ENCODE results near the gene RCAN2. TPM values are rescaled to one million over a fixed set of nuclear protein-coding genes. Genes with fewer than 3 reads are reported as not detected.

RCAN2 gene
- total RNA-seq: 10 to 100 TPM in 3 of 9 donors, 1 to 10 TPM in 6; 2.3 to 14.4 (median 7.2) TPM
- 10 to 100 TPM in 1 of 3 donors, 1 to 10 TPM in 2; 4.5 to 10.7 (median 5.3) TPM for polyA plus RNA-seq
- long read RNA-seq, donor 1, partial matches to known transcripts: 0 of 1 reads
- long read RNA-seq, donor 1, other reads (novel, unspliced or antisense): 0 of 1 reads
- long read RNA-seq, donor 2: 0 reads
- long read RNA-seq, donor 3, partial matches to known transcripts: 0 of 1 reads
- long read RNA-seq, donor 3, other reads (novel, unspliced or antisense): 0 of 1 reads
- long read RNA-seq, donor 4, partial matches to known transcripts: 0 of 3 reads
- long read RNA-seq, donor 4, other reads (novel, unspliced or antisense): 1 of 3 reads
- long read RNA-seq, donor 5, partial matches to known transcripts: 0 of 3 reads
- long read RNA-seq, donor 5, other reads (novel, unspliced or antisense): 1 of 3 reads
- long read RNA-seq, donor 6, partial matches to known transcripts: 2 of 5 reads
- long read RNA-seq, donor 6, other reads (novel, unspliced or antisense): 1 of 5 reads
- long read RNA-seq, donor 7: 0 reads
- long read RNA-seq, donor 8: 0 reads
- long read RNA-seq, donor 9: 0 reads
- long read RNA-seq, donor 10: 0 reads

- WGBS, 4 donors: 0 to 7% (median 0%) methylated on average over 3 to 51 of the region's 51 CpGs
- peaks cover 6 to 9% of the 10 kb centered on the region in 2 donors for H3K4me1 ChIP-seq (replicated peaks in 1 of 2)
- peak; percentile 41 to 80 (median 51) for DNase-seq
- H3K9me3 ChIP-seq (replicated peaks in 1 of 3): no peaks in the 10 kb centered on the region
- TF ChIP-seq POLR2A (IDR thresholded peaks at IDR 0.05) (peak in 1 of 2 donors; percentile 16), CTCF (IDR thresholded peaks at IDR 0.05) (no peak)
- H3K36me3 ChIP-seq (replicated peaks in 1 of 2): no peaks in the 10 kb centered on the region
- H3K27me3 ChIP-seq: no peaks in the 10 kb centered on the region
- H3K27ac ChIP-seq: peak within 1 kb of the TSS in 2 of 5 donors; percentile 76 to 77
- peak within 1 kb of the TSS in 3 of 4 donors; percentile 26 to 69 (median 45) for H3K4me3 ChIP-seq
- intact Hi-C loops (cut with DNase I): no loop called here
These were observed at the start of gene RCAN2 for GRCh38 chr6:46491201-46491627. TSS of gene RCAN2 (minus strand) at chr6:46491449.

GRCh38 chr6:46539866-46540265, 48.6 kb upstream of the RCAN2 start:
- no peaks in the 10 kb centered on the region for H3K27me3 ChIP-seq
- intact Hi-C loops (cut with DNase I): no loop called here
- no peak overlapping the region for H3K4me3 ChIP-seq
- no peak overlapping the region for H3K27ac ChIP-seq
- DNase-seq: no peak
- H3K9me3 ChIP-seq (replicated peaks in 1 of 3): peaks cover 0 to 3% (median 0%) of the 10 kb centered on the region in 3 donors
- no peaks in the 10 kb centered on the region for H3K36me3 ChIP-seq (replicated peaks in 1 of 2)
- H3K4me1 ChIP-seq (replicated peaks in 1 of 2): no peaks in the 10 kb centered on the region
- WGBS, 4 donors: 79 to 88% (median 84%) methylated on average over 2 of the region's 2 CpGs
- no peak for TF ChIP-seq CTCF (IDR thresholded peaks at IDR 0.05)
- no peak for TF ChIP-seq POLR2A (IDR thresholded peaks at IDR 0.05)

GRCh38 chr6:46538800-46539480, 47.7 kb upstream of the RCAN2 start:
- TF ChIP-seq CTCF (IDR thresholded peaks at IDR 0.05): no peak
- no peak for DNase-seq
- Histone ChIP-seq H3K36me3 (replicated peaks in 1 of 2) (no peaks in the 10 kb centered on the region), H3K4me1 (replicated peaks in 1 of 2) (no peaks in the 10 kb centered on the region), H3K4me3 (no peak overlapping the region), H3K27ac (no peak overlapping the region), H3K27me3 (no peaks in the 10 kb centered on the region), H3K9me3 (replicated peaks in 1 of 3) (peaks cover 0 to 3% (median 0%) of the 10 kb centered on the region in 3 donors)
- intact Hi-C loops (cut with DNase I): no loop called here
- WGBS, 4 donors: 55 to 66% (median 61%) methylated on average over 6 of the region's 6 CpGs

- no peaks in the 10 kb centered on the region for H3K9me3 ChIP-seq (replicated peaks in 1 of 3)
- no peaks in the 10 kb centered on the region for H3K36me3 ChIP-seq (replicated peaks in 1 of 2)
- no peak overlapping the region for H3K4me3 ChIP-seq
- intact Hi-C loops (cut with DNase I): no loop called here
- H3K27ac ChIP-seq: no peak overlapping the region
- no peaks in the 10 kb centered on the region for H3K4me1 ChIP-seq (replicated peaks in 1 of 2)
- WGBS, 4 donors: 62 to 92% (median 71%) methylated on average over 2 to 3 of the region's 3 CpGs
- H3K27me3 ChIP-seq: no peaks in the 10 kb centered on the region
- no peak for DNase-seq
- TF ChIP-seq CTCF (IDR thresholded peaks at IDR 0.05) (no peak), POLR2A (IDR thresholded peaks at IDR 0.05) (no peak)
These were observed 39.6 kb upstream of the RCAN2 start for GRCh38 chr6:46530896-46531295.

Data from adrenal gland (tissue), 19 donors.